Activated CD4-positive, alpha-beta T cell treated with anti-CD3 and anti-CD28 coated beads, Interleukin-2, Interleukin-4, amounts not matched to agents 100 ng/mL and 50 ng/mL, durations not matched to agents 16 hours and 8 hours (primary cell): Measurements from ENCODE around the gene RBMS3.
A peak's percentile ranks its signal among the peaks of the same experiment; 100 is the strongest.

Experiments
- DNase-seq: peaks from one replicate; pipeline ENCODE4 v3.0.0-alpha.2; 2020; ENCODE audit warnings: low spot score

Gene RBMS3

GRCh38 chr3:29892976-29893554 lies 612.2 kb downstream of the RBMS3 start:
- DNase-seq: no peak

GRCh38 chr3:29896856-29897255 lies 616.0 kb downstream of the RBMS3 start:
- DNase-seq: no peak

GRCh38 chr3:29898171-29898965 lies 617.5 kb downstream of the RBMS3 start:
- no peak for DNase-seq

- no peak for DNase-seq
Observed at GRCh38 chr3:29899021-29899420, 618.1 kb downstream of the RBMS3 start.

GRCh38 chr3:29901097-29901496 lies 620.2 kb downstream of the RBMS3 start:
- no peak for DNase-seq

- DNase-seq: no peak
Observed at GRCh38 chr3:29903600-29903999, 622.7 kb downstream of the RBMS3 start.

GRCh38 chr3:29906906-29907305 lies 626.0 kb downstream of the RBMS3 start:
- DNase-seq: no peak

GRCh38 chr3:29912600-29913288 lies 631.9 kb downstream of the RBMS3 start:
- DNase-seq: no peak

- no peak for DNase-seq
Observed at GRCh38 chr3:29914861-29915524, 634.1 kb downstream of the RBMS3 start.

- no peak for DNase-seq
Observed at GRCh38 chr3:29919571-29919970, 638.7 kb downstream of the RBMS3 start.

GRCh38 chr3:29922992-29923746 lies 642.3 kb downstream of the RBMS3 start:
- no peak for DNase-seq

- DNase-seq: no peak
Observed at GRCh38 chr3:29924783-29925561, 644.1 kb downstream of the RBMS3 start.

- DNase-seq: no peak
Observed at GRCh38 chr3:29926378-29926777, 645.5 kb downstream of the RBMS3 start.

- no peak for DNase-seq
Observed at GRCh38 chr3:29932696-29933325, 651.9 kb downstream of the RBMS3 start.

GRCh38 chr3:29933802-29934490 lies 653.1 kb downstream of the RBMS3 start:
- DNase-seq: no peak

- no peak for DNase-seq
Observed at GRCh38 chr3:29934751-29935150, 653.9 kb downstream of the RBMS3 start.

GRCh38 chr3:29936054-29936453 lies 655.2 kb downstream of the RBMS3 start:
- DNase-seq: peak; percentile 59

GRCh38 chr3:29936766-29937165 lies 655.9 kb downstream of the RBMS3 start:
- no peak for DNase-seq

GRCh38 chr3:29937185-29937584 lies 656.3 kb downstream of the RBMS3 start:
- no peak for DNase-seq

- no peak for DNase-seq
Observed at GRCh38 chr3:29940759-29941323, 660.0 kb downstream of the RBMS3 start.
